AG04450 (cell line): ENCODE measurements around the gene SETD3. TPM values are rescaled to one million over a fixed set of nuclear protein-coding genes. Genes with fewer than 3 reads are reported as not detected.

Experiments used
- CTCF ChIA-PET: fragments of 300-600, 350-600 bp; formaldehyde crosslinking; extraction: SDS; loops from one replicate; lab custom pipeline; 2022; ENCODE audit warnings: antibody characterized with exemption, inconsistent platforms; lab: Charles Lee
- POLR2A ChIA-PET: fragments of 350-600 bp; formaldehyde crosslinking; extraction: SDS; loops from one replicate; lab custom pipeline; 2021; ENCODE audit warnings: antibody characterized with exemption, inconsistent platforms; lab: Yijun Ruan, JAX
- DNase-seq: peaks from one replicate; pipeline ENCODE4 v3.0.0-alpha.2; 2011; ENCODE audit warnings: low read depth, low spot score
- H3K27ac ChIP-seq: one replicate; pipeline ENCODE4 v1.5.1; 2012; ENCODE audit warnings: low read depth, low read length, control low read depth
- H3K27me3 ChIP-seq: one replicate; pipeline ENCODE4 v1.6.0; 2012; ENCODE audit warnings: low read length; ENCODE audit not compliant: control insufficient read depth, insufficient read depth
- H3K4me3 ChIP-seq: 2 replicates; pipeline ENCODE4 v1.5.1; 2011; ENCODE audit warnings: mild to moderate bottlenecking, low read depth, low read length, control low read depth
- H3K9me3 ChIP-seq: 2 replicates; pipeline ENCODE4 v1.5.1; 2012; ENCODE audit warnings: low read length; ENCODE audit not compliant: control insufficient read depth, insufficient read depth
- polyA minus RNA-seq: library from RNA; depleted of rRNA, polyadenylated mRNA; stranded (reverse); fragments of >200 nt; gene quantifications from 2 replicates; pipeline ENCODE4 v1.2.3, GENCODE V29; 2011; rRNA and poly(A)+ RNA removed
- polyA plus RNA-seq: library from polyadenylated mRNA; depleted of rRNA; stranded (reverse); fragments of >200 nt; gene quantifications from 2 replicates; pipeline ENCODE4 v1.2.3, GENCODE V29; 2011; rRNA removed
- TF ChIP-seq, protein P1 (sequence below): IDR thresholded peaks from 2 replicates; pipeline ENCODE4 v1.5.1; 2011; ENCODE audit warnings: low read depth, low read length, control low read depth, inconsistent platforms

Gene SETD3
- 23.7 and 25.0 TPM in 2 replicates for polyA plus RNA-seq
- 28.2 and 33.2 TPM in 2 replicates for polyA minus RNA-seq

GRCh38 chr14:99479906-99480869, at the start of gene SETD3:
Gene SETD3 (minus strand): TSS chr14:99480859. CDS start chr14:99465805, 15,054 bp downstream.
- Histone ChIP-seq H3K27ac (peak within 1 kb of the TSS; percentile 93), H3K9me3 (no peaks in the 10 kb centered on the region; the same call in 1 of the 2 replicates), H3K4me3 (peak within 1 kb of the TSS; percentile 96), H3K27me3 (no peaks in the 10 kb centered on the region)
- POLR2A ChIA-PET = interaction anchor here (0.7 to 1.1 kb wide), 8 partner anchors 10 to 204 kb away, joined by 3 to 5 read pairs (median 4); partner anchors contain the start of genes CCDC85C and CYP46A1
- peak; percentile 16 for DNase-seq
- TF ChIP-seq, protein P1, sequence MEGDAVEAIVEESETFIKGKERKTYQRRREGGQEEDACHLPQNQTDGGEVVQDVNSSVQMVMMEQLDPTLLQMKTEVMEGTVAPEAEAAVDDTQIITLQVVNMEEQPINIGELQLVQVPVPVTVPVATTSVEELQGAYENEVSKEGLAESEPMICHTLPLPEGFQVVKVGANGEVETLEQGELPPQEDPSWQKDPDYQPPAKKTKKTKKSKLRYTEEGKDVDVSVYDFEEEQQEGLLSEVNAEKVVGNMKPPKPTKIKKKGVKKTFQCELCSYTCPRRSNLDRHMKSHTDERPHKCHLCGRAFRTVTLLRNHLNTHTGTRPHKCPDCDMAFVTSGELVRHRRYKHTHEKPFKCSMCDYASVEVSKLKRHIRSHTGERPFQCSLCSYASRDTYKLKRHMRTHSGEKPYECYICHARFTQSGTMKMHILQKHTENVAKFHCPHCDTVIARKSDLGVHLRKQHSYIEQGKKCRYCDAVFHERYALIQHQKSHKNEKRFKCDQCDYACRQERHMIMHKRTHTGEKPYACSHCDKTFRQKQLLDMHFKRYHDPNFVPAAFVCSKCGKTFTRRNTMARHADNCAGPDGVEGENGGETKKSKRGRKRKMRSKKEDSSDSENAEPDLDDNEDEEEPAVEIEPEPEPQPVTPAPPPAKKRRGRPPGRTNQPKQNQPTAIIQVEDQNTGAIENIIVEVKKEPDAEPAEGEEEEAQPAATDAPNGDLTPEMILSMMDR = peak; percentile 27; the same call in 1 of the 2 replicates
- CTCF ChIA-PET = interaction anchor here (1.0 to 1.7 kb wide), 2 partner anchors 87 to 91 kb away, joined by 4 to 6 read pairs; no protein-coding TSS in a partner anchor

DNA sequence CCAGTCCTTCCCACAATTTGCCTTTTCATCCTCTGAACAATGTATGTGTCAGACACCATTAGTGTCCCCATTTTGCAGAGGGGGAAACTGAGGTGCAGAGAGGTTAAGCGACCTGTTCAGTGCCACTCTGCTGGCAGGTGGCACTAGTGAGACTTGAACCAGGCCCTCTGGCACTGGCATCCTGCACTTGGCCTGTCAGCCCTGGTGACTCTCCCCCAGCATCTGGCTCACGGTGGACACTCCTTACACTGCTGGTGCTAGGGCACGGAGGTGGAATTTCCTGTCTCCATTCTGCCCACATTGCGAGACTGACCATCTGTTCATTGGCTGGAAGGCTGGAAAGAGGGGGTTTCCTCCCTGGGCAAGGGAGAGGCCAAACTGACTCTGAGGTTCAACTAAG, 49.2 kb upstream of the SETD3 start:
- CTCF ChIA-PET = no interaction called here
- DNase-seq = no peak
- Histone ChIP-seq H3K27ac (no peak overlapping the region), H3K9me3 (no peaks in the 10 kb centered on the region; the same call in 1 of the 2 replicates), H3K4me3 (no peak overlapping the region), H3K27me3 (no peaks in the 10 kb centered on the region)
- POLR2A ChIA-PET = no interaction called here
- TF ChIP-seq, protein P1 = no peak

- no peak for DNase-seq
- POLR2A ChIA-PET = no interaction called here
- no peak overlapping the region for H3K27ac ChIP-seq
Observed at GRCh38 chr14:99527427-99528076, 46.9 kb upstream of the SETD3 start.

DNA sequence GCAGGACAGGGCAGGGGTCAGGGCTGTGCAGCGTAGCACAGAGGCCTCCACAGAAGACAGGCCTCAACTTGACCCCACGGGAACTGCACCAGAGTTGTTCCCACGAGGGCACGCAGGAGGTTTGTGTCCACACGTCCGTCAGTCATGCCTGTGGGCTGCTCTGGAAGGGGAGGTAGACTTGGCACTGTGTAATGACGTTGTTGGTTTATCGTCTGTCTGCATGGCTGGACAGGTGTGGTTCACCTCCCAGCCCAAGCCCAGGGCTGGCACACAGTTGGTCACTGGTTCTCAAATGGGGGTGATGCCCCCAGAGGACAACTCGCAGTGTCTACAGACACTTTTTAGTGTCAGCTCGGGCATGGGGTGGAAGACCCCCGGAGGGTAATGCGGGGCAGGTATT, 46.4 kb upstream of the SETD3 start:
- Histone ChIP-seq H3K27ac (no peak overlapping the region), H3K27me3 (no peaks in the 10 kb centered on the region), H3K4me3 (no peak overlapping the region), H3K9me3 (no peaks in the 10 kb centered on the region; the same call in 1 of the 2 replicates)
- TF ChIP-seq, protein P1 = no peak
- no peak for DNase-seq
- ChIA-PET CTCF (no interaction called here), POLR2A (no interaction called here)

More at GRCh38 chr14:99527427-99528076, 46.9 kb upstream of the SETD3 start:
- Histone ChIP-seq H3K27me3 (no peaks in the 10 kb centered on the region), H3K4me3 (no peak overlapping the region), H3K9me3 (no peaks in the 10 kb centered on the region; the same call in 1 of the 2 replicates)
- CTCF ChIA-PET = no interaction called here
- TF ChIP-seq, protein P1 = no peak
